HepG2 (cell line): Measurements from ENCODE around the gene MRAP. TPM values are rescaled to one million over a fixed set of nuclear protein-coding genes. Genes with fewer than 3 reads are reported as not detected.

ENCODE experiments used
- ARNT ChIP-seq: fragments of 450-650 bp; IDR thresholded peaks from 2 replicates; pipeline ENCODE4 v1.6.1; 2017
- CREM ChIP-seq, 2 experiments: sonication (generic) in 1 of 2; formaldehyde crosslinking in 1 of 2; IDR thresholded peaks; 2 replicates each; pipeline versions ENCODE4 v1.4.0 to v1.6.1; 2016 to 2020; ENCODE audit warnings: antibody characterized with exemption in 1 of 2, mild to moderate bottlenecking in 1 of 2, missing genetic modification reagents in 1 of 2
- FOXJ3 ChIP-seq: sonication (generic); formaldehyde crosslinking; IDR thresholded peaks from 2 replicates; pipeline ENCODE4 v1.4.0; 2020; ENCODE audit warnings: missing genetic modification reagents, mild to moderate bottlenecking, borderline replicate concordance
- HOXD1 ChIP-seq: sonication (generic); formaldehyde crosslinking; IDR thresholded peaks from 2 replicates; pipeline ENCODE4 v1.5.0; 2020; ENCODE audit warnings: missing genetic modification reagents
- PHF8 ChIP-seq: sonication (generic); formaldehyde crosslinking; IDR thresholded peaks from 2 replicates; pipeline ENCODE4 v1.5.0; 2020; ENCODE audit warnings: missing genetic modification reagents
- ZNF143 ChIP-seq: sonication (generic); formaldehyde crosslinking; IDR thresholded peaks from 2 replicates; pipeline ENCODE4 v1.4.0; 2020; ENCODE audit warnings: missing genetic modification reagents
- ZNF446 ChIP-seq: sonication (generic); formaldehyde crosslinking; IDR thresholded peaks from 2 replicates; pipeline ENCODE4 v1.5.0; 2020; ENCODE audit warnings: mild to moderate bottlenecking, missing genetic modification reagents
- ZNF577 ChIP-seq: sonication (generic); formaldehyde crosslinking; IDR thresholded peaks from 2 replicates; pipeline ENCODE4 v1.4.0; 2020; ENCODE audit warnings: mild to moderate bottlenecking, low read depth, missing genetic modification reagents, borderline replicate concordance
- ZNF772 ChIP-seq: sonication (generic); formaldehyde crosslinking; IDR thresholded peaks from 2 replicates; pipeline ENCODE4 v1.5.0; 2020; ENCODE audit warnings: mild to moderate bottlenecking, missing genetic modification reagents
- ZNF777 ChIP-seq: sonication (generic); formaldehyde crosslinking; IDR thresholded peaks from 2 replicates; pipeline ENCODE4 v1.4.0; 2020; ENCODE audit warnings: missing genetic modification reagents
- ZNF790 ChIP-seq: sonication (generic); formaldehyde crosslinking; IDR thresholded peaks from 2 replicates; pipeline ENCODE4 v1.8.0; 2022; ENCODE audit warnings: missing genetic modification reagents, mild to moderate bottlenecking, borderline replicate concordance
- ZNF839 ChIP-seq: sonication (generic); formaldehyde crosslinking; IDR thresholded peaks from 2 replicates; pipeline ENCODE4 v1.4.0; 2020; ENCODE audit warnings: missing genetic modification reagents, mild to moderate bottlenecking, borderline replicate concordance
- ZNF883 ChIP-seq: sonication (generic); formaldehyde crosslinking; IDR thresholded peaks from 2 replicates; pipeline ENCODE4 v1.5.1; 2020; ENCODE audit warnings: mild to moderate bottlenecking, missing genetic modification reagents; ENCODE audit errors: not compliant biosample characterization
- polyA plus RNA-seq, 8 experiments: library from polyadenylated mRNA; depleted of rRNA in 3 of 8; stranded (reverse) in 7 of 8; unstranded in 1 of 8; fragments of >200 nt; fragmentation: Illumina TruSeq in 4 of 8; extraction: Trizol in 4 of 8; gene quantifications; 2 replicates each; pipeline versions ENCODE4 v1.2.1 to v1.2.3, GENCODE V29; 2011 to 2016; ENCODE audit warnings: low read depth in 4 of 8, missing spikeins in 1 of 8, mixed read lengths in 1 of 8; ENCODE audit not compliant: insufficient read depth in 1 of 8
- total RNA-seq, 5 experiments: library from RNA; depleted of rRNA; stranded (reverse); fragments of >200 nt; fragmentation: Illumina TruSeq; extraction: Trizol; gene quantifications; 2 replicates each; pipeline ENCODE4 v1.2.3, GENCODE V29; 2016; ENCODE audit warnings: low read depth in 1 of 5
- TF ChIP-seq, protein P1 (sequence below): IDR thresholded peaks from 2 replicates; pipeline ENCODE4 v1.6.1; 2016
- TF ChIP-seq, protein P2 (sequence below): sonication (generic); formaldehyde crosslinking; IDR thresholded peaks from 2 replicates; pipeline ENCODE4 v1.9.0; 2022; ENCODE audit warnings: low read depth, missing genetic modification reagents
- TF ChIP-seq, protein P3 (sequence below): sonication (generic); formaldehyde crosslinking; IDR thresholded peaks from 2 replicates; pipeline ENCODE4 v1.8.0; 2022; ENCODE audit warnings: missing genetic modification reagents, mild to moderate bottlenecking, inconsistent platforms, borderline replicate concordance
- TF ChIP-seq, protein P4 (sequence below): sonication (generic); formaldehyde crosslinking; IDR thresholded peaks from 2 replicates; pipeline ENCODE4 v1.4.0; 2020; ENCODE audit warnings: mild to moderate bottlenecking, missing genetic modification reagents
- TF ChIP-seq, protein P5 (sequence below): sonication (generic); formaldehyde crosslinking; IDR thresholded peaks from 2 replicates; pipeline ENCODE4 v1.4.0; 2020; ENCODE audit warnings: missing genetic modification reagents; ENCODE audit errors: not compliant biosample characterization

Gene MRAP
- total and polyA plus RNA-seq, 2 of the 13 experiments (the other 11 are each of a cell fraction or from before 2014, with no cell fraction given): 0.46 to 1.2 TPM

DNA sequence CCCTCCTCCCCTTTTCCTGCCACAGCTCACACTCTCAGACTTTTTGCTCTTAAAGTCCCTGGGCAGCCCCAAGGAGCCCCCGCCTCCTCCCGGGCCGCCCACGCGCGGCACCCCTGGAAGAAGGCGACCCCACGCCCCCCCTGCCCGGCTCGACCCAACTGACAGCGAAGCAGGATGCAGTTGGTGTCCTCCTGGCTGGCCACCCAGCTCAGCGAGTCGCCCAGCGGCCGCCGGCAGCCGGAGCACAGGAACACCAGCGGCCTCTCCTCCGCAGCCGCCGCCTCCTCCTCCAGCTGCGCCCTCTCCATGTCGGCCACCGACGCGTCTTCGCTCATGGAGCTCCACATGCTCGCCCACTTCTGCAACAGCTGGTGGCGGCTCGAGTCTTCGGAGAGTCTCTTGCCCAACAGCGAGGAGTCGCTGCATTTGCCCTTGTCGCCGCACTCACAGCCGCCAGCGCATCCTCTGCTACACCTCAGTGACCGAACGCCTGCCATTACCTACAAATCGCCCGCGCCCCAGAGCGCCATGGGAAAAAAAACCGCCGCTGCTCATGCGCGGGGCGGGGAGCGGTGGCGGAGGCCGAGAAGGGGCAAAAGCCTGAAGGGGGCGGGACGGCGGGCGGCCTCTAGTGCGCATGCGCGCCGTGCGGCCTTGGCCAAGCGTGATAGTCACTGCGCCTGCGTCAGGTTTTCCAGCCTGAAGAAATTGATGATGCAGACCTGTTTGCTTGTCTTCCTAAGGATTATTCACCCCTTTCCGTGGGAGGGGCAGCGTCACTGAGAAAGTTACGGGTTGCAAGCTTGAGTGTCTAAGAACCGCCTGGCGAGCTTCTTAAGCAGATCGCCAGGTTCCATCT lies 19.9 kb upstream of the MRAP start, which contains the start of gene MIS18A (continued):
- TF ChIP-seq, protein P1, sequence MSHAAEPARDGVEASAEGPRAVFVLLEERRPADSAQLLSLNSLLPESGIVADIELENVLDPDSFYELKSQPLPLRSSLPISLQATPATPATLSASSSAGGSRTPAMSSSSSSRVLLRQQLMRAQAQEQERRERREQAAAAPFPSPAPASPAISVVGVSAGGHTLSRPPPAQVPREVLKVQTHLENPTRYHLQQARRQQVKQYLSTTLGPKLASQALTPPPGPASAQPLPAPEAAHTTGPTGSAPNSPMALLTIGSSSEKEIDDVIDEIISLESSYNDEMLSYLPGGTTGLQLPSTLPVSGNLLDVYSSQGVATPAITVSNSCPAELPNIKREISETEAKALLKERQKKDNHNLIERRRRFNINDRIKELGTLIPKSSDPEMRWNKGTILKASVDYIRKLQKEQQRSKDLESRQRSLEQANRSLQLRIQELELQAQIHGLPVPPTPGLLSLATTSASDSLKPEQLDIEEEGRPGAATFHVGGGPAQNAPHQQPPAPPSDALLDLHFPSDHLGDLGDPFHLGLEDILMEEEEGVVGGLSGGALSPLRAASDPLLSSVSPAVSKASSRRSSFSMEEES (CRISPR knock-in tag): no peak
- TF ChIP-seq PHF8 (CRISPR knock-in tag) (peak; percentile 80), ZNF772 (CRISPR knock-in tag) (no peak), ARNT (no peak), FOXJ3 (no peak), ZNF777 (no peak), ZNF446 (CRISPR knock-in tag) (peak; percentile 67; the same call in 1 of the 2 replicates), HOXD1 (CRISPR knock-in tag) (no peak), ZNF577 (CRISPR knock-in tag) (no peak), ZNF883 (peak; percentile 76), ZNF143 (peak; percentile 92), ZNF839 (no peak), ZNF790 (CRISPR knock-in tag) (peak; percentile 71; the same call in 1 of the 2 replicates), CREM (IDR thresholded peaks at IDR 0.05) (peak; percentile 17; the same call in 1 of the 2 replicates), CREM (CRISPR knock-in tag; IDR thresholded peaks at IDR 0.05) (no peak)
- TF ChIP-seq, protein P2, sequence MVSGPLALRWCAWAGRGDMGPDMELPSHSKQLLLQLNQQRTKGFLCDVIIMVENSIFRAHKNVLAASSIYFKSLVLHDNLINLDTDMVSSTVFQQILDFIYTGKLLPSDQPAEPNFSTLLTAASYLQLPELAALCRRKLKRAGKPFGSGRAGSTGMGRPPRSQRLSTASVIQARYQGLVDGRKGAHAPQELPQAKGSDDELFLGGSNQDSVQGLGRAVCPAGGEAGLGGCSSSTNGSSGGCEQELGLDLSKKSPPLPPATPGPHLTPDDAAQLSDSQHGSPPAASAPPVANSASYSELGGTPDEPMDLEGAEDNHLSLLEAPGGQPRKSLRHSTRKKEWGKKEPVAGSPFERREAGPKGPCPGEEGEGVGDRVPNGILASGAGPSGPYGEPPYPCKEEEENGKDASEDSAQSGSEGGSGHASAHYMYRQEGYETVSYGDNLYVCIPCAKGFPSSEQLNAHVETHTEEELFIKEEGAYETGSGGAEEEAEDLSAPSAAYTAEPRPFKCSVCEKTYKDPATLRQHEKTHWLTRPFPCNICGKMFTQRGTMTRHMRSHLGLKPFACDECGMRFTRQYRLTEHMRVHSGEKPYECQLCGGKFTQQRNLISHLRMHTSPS: no peak
- TF ChIP-seq, protein P3, sequence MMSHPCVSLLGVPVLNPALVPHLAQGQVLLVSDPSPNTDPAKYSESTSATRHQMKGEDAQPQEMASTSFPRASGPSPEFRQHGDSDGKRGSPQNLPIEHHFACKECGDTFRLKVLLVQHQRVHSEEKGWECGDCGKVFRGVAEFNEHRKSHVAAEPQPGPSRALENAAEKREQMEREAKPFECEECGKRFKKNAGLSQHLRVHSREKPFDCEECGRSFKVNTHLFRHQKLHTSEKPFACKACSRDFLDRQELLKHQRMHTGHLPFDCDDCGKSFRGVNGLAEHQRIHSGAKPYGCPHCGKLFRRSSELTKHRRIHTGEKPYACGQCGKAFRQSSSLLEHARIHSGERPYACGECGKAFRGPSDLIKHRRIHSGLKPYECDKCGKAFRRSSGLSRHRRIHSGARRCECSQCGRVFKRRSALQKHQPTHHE (CRISPR knock-in tag): 0 out of 2 replicates have a peak, but pooled peaks have one; percentile 56
- TF ChIP-seq, protein P4, sequence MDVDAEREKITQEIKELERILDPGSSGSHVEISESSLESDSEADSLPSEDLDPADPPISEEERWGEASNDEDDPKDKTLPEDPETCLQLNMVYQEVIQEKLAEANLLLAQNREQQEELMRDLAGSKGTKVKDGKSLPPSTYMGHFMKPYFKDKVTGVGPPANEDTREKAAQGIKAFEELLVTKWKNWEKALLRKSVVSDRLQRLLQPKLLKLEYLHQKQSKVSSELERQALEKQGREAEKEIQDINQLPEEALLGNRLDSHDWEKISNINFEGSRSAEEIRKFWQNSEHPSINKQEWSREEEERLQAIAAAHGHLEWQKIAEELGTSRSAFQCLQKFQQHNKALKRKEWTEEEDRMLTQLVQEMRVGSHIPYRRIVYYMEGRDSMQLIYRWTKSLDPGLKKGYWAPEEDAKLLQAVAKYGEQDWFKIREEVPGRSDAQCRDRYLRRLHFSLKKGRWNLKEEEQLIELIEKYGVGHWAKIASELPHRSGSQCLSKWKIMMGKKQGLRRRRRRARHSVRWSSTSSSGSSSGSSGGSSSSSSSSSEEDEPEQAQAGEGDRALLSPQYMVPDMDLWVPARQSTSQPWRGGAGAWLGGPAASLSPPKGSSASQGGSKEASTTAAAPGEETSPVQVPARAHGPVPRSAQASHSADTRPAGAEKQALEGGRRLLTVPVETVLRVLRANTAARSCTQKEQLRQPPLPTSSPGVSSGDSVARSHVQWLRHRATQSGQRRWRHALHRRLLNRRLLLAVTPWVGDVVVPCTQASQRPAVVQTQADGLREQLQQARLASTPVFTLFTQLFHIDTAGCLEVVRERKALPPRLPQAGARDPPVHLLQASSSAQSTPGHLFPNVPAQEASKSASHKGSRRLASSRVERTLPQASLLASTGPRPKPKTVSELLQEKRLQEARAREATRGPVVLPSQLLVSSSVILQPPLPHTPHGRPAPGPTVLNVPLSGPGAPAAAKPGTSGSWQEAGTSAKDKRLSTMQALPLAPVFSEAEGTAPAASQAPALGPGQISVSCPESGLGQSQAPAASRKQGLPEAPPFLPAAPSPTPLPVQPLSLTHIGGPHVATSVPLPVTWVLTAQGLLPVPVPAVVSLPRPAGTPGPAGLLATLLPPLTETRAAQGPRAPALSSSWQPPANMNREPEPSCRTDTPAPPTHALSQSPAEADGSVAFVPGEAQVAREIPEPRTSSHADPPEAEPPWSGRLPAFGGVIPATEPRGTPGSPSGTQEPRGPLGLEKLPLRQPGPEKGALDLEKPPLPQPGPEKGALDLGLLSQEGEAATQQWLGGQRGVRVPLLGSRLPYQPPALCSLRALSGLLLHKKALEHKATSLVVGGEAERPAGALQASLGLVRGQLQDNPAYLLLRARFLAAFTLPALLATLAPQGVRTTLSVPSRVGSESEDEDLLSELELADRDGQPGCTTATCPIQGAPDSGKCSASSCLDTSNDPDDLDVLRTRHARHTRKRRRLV (CRISPR knock-in tag): 0 out of 2 replicates have a peak, but pooled peaks have one; percentile 50
- TF ChIP-seq, protein P5, sequence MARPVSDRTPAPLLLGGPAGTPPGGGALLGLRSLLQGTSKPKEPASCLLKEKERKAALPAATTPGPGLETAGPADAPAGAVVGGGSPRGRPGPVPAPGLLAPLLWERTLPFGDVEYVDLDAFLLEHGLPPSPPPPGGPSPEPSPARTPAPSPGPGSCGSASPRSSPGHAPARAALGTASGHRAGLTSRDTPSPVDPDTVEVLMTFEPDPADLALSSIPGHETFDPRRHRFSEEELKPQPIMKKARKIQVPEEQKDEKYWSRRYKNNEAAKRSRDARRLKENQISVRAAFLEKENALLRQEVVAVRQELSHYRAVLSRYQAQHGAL (CRISPR knock-in tag): no peak
